ENCODE results near the gene PBX1. TPM values are rescaled to one million over a fixed set of nuclear protein-coding genes. Genes with fewer than 3 reads are reported as not detected.

The PBX1 gene
- total and polyA plus RNA-seq, 2 of the 4 experiments (the other 2 are of a cell fraction) = 13.9 to 17.9 TPM

DNA sequence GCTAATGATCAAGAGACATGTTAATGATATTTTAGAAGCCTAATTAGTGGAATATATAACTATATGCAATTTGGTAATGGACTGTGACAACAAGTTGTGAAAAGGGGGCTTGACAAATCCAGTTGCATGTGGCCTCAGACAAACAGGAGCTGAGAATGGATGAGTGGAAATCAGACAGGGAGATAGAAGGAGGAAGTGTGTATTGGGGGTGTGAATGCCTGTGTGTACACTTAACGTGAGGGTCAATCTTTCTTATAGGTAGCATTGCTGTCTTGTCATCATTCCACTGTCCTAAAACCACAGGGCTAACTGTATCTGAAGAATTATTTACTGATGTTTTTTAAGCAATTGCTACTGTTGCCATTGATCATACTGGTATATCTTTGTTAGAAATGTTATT is 64.8 kb downstream of the PBX1 start (continued):
- TF ChIP-seq CEBPB (IDR thresholded peaks at IDR 0.05; ENCODE audit: low read depth, low read length) = no peak
- TF ChIP-seq CHD1 (IDR thresholded peaks at IDR 0.05; ENCODE audit: low read depth, low read length) = no peak

DNA sequence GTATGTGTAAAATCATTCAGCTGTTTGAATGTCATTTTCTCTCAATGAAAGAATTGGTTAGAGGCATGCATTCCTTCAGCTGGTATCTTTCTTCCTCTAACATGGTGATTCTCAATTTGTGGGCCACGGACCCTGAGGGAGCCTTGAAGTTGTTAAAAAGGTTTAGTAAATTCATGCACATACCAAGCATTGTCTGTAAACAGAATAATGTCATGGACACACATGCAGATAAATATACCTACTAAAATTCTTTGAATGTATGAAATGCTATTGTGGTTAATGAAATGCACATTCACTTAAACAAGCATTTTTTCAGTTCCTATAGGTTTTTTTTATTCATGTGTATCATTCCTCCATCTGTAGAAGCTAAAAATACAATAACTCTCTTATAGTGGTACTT is 65.4 kb downstream of the PBX1 start:
- Histone ChIP-seq H3K9me1 (ENCODE audit: insufficient read depth, low read length) (peaks cover 2% of the 10 kb centered on the region; the same call in 1 of the 2 replicates), H3K4ac (ENCODE audit: low read depth, low read length) (no peak overlapping the region), H3K4me1 (ENCODE audit: control insufficient read depth, insufficient read depth, low read length) (peaks cover 7% of the 10 kb centered on the region; the same call in 1 of the 2 replicates), H2AK5ac (ENCODE audit: low read depth, low read length) (no peak overlapping the region), H2BK15ac (ENCODE audit: low read depth, low read length) (no peak overlapping the region), H3K14ac (replicated peaks; ENCODE audit: low read depth, low read length) (no peak overlapping the region), H4K91ac (ENCODE audit: insufficient read depth, low read depth, low read length) (no peak overlapping the region), H3K56ac (ENCODE audit: extremely low read depth, insufficient read depth, low read length) (no peak overlapping the region), H3K4me3 (ENCODE audit: insufficient read depth, low read depth, low read length) (no peak overlapping the region), H3K27me3 (ENCODE audit: control insufficient read depth, insufficient read depth, low read length) (no peaks in the 10 kb centered on the region), H3K23ac (ENCODE audit: low read depth, low read length) (no peak overlapping the region), H3K18ac (ENCODE audit: low read depth, low read length) (no peak overlapping the region), H2AK9ac (replicated peaks; ENCODE audit: low read depth, low read length, poor library complexity) (no peak overlapping the region), H2BK20ac (ENCODE audit: low read depth, low read length) (no peak overlapping the region), H4K20me1 (ENCODE audit: insufficient read depth, low read length) (no peaks in the 10 kb centered on the region), H3K4me2 (ENCODE audit: low read depth, low read length) (no peak overlapping the region), H2BK120ac (ENCODE audit: low read depth, low read length) (no peak overlapping the region), H2BK5ac (ENCODE audit: low read depth, low read length, poor library complexity, severe bottlenecking) (no peak overlapping the region), H4K5ac (ENCODE audit: low read depth, low read length) (no peak overlapping the region), H3K9me3 (ENCODE audit: control insufficient read depth, insufficient read depth, low read length) (no peaks in the 10 kb centered on the region), H4K8ac (ENCODE audit: low read depth in 2 of 2, low read length in 2 of 2) (no peak overlapping the region), H3K36me3 (ENCODE audit: control insufficient read depth, insufficient read depth, low read length) (peaks cover 14% of the 10 kb centered on the region), H3K9ac (ENCODE audit: low read depth, low read length) (no peak overlapping the region), H2AFZ (replicated peaks; ENCODE audit: low read length, poor library complexity) (no peak overlapping the region), H3K27ac (ENCODE audit: insufficient read depth, low read length) (no peak overlapping the region), H3K79me1 (ENCODE audit: low read depth in 1 of 2, low read length in 2 of 2) (peaks cover 3 to 11% of the 10 kb centered on the region in 2 experiments; a peak in 2 of 4 replicates)
- intact Hi-C loops (cut with micrococcal nuclease) = no loop called here
- DNase-seq = no peak
- no TSS peak for BruUV-seq (replicated peaks)
- in situ Hi-C loops (cut with MboI; ENCODE audit: low sequenced_read_pairs) = no loop called here
- POLR2A ChIA-PET (ENCODE audit: unreplicated experiment) = interaction anchor here (0.9 kb wide), 1 partner anchor 54 kb away, joined by 3 read pairs; no protein-coding TSS in a partner anchor
- WGBS, 2 experiments (ENCODE audit: extremely low coverage in 2 of 2, insufficient read length in 1 of 2) = no CpG with 5 or more reads among the region's 1 CpG
- dilution Hi-C loops (cut with HindIII; ENCODE audit: low sequenced_read_pairs, unreplicated experiment) = no loop called here
- CTCF ChIA-PET = interaction anchor here (0.6 to 1.5 kb wide), 5 partner anchors 10 to 33 kb away, joined by 3 to 4 read pairs (median 3); no protein-coding TSS in a partner anchor
- peak; percentile 51 for ATAC-seq (ENCODE audit: low read depth)
- TF ChIP-seq RCOR1 (IDR thresholded peaks at IDR 0.05; ENCODE audit: insufficient replicate concordance, low read length) (no peak), CEBPB (IDR thresholded peaks at IDR 0.05; ENCODE audit: low read depth, low read length) (no peak), POLR2A (IDR thresholded peaks at IDR 0.05; ENCODE audit: low read depth, low read length) (no peak), RAD21 (IDR thresholded peaks at IDR 0.05; ENCODE audit: low read length) (no peak), FOS (IDR thresholded peaks at IDR 0.05; ENCODE audit: low read depth, low read length) (no peak), RFX5 (IDR thresholded peaks at IDR 0.05; ENCODE audit: low read depth, low read length) (no peak), NFE2L2 (IDR thresholded peaks at IDR 0.05; ENCODE audit: low read depth, low read length) (no peak), BHLHE40 (IDR thresholded peaks at IDR 0.05; ENCODE audit: low read depth, low read length) (no peak), MAFK (IDR thresholded peaks at IDR 0.05; ENCODE audit: low read depth, low read length) (no peak), SMC3 (IDR thresholded peaks at IDR 0.05; ENCODE audit: low read depth, low read length) (no peak), MXI1 (IDR thresholded peaks at IDR 0.05; ENCODE audit: borderline replicate concordance, low read depth, low read length) (no peak), MAZ (IDR thresholded peaks at IDR 0.05; ENCODE audit: borderline replicate concordance, low read depth, low read length) (no peak), CTCF (conservative IDR thresholded peaks at IDR 0.05; ENCODE audit: low read depth, low read length) (no peak), CHD1 (IDR thresholded peaks at IDR 0.05; ENCODE audit: low read depth, low read length) (no peak)
- TF ChIP-seq, protein P1, sequence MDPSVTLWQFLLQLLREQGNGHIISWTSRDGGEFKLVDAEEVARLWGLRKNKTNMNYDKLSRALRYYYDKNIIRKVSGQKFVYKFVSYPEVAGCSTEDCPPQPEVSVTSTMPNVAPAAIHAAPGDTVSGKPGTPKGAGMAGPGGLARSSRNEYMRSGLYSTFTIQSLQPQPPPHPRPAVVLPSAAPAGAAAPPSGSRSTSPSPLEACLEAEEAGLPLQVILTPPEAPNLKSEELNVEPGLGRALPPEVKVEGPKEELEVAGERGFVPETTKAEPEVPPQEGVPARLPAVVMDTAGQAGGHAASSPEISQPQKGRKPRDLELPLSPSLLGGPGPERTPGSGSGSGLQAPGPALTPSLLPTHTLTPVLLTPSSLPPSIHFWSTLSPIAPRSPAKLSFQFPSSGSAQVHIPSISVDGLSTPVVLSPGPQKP (IDR thresholded peaks at IDR 0.05; ENCODE audit: borderline replicate concordance, low read depth, low read length) = no peak
